ENCODE results near the gene INPP5A.
"Not testable (repeated sequence)": the region's sequence is repeated elsewhere in the genome, so short reads cannot be mapped to it uniquely, and the experiment has no call there.

The INPP5A gene

GRCh38 chr10:132665946-132666704 lies 128.5 kb downstream of the INPP5A start:
- DNase-seq = no peak

DNA sequence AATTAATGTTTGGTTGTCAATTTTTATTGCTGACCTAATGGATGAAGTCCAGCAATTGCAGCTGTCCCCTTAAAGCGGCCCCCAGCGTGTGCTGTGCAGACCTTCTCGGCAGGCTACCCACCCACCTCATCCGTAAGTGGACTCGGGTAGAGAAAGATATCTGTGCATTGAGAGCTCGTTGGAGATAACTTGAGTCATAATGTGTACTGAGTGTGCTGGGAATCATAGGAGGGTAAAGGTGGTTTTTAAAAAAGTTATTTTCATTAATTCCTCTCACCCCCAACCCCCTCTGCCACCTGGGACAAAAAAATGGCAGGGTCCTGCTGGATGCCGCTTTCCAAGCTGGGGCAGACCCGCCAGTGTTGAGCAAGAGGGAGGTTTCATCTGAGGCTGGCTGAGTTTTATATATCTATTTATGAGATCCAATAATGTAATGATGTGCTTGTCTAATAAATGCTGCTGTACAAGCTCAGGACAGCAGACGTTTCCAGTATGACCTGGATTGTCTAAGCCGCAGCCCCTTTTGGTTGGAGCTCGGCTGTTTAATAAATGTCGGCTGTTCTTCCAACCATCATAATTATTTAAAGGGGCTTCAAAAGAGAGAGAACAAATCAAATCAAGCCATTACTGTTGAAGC lies 129.2 kb downstream of the INPP5A start:
- DNase-seq = no peak

GRCh38 chr10:132667342-132668047 lies 129.9 kb downstream of the INPP5A start:
- DNase-seq = no peak

DNA sequence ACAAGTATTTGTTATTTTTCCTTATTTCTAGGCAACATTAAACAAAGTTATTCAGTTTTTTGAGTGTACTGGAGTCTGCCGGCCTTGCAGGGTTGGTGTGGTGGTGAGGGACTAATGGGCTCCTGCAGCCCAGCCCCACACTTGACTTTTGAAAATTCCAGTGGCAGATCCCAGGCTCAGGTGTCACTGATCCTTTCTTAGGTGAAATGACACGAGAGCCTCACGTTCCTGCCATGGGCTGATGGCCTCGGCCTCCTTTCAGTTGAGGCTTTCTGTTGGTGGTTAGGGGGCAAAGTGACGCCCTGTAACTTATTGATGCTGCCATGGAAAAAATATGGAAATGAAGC lies 130.4 kb downstream of the INPP5A start:
- DNase-seq = no peak

- no peak for DNase-seq
These were observed 131.7 kb downstream of the INPP5A start for GRCh38 chr10:132669208-132669861.

DNA sequence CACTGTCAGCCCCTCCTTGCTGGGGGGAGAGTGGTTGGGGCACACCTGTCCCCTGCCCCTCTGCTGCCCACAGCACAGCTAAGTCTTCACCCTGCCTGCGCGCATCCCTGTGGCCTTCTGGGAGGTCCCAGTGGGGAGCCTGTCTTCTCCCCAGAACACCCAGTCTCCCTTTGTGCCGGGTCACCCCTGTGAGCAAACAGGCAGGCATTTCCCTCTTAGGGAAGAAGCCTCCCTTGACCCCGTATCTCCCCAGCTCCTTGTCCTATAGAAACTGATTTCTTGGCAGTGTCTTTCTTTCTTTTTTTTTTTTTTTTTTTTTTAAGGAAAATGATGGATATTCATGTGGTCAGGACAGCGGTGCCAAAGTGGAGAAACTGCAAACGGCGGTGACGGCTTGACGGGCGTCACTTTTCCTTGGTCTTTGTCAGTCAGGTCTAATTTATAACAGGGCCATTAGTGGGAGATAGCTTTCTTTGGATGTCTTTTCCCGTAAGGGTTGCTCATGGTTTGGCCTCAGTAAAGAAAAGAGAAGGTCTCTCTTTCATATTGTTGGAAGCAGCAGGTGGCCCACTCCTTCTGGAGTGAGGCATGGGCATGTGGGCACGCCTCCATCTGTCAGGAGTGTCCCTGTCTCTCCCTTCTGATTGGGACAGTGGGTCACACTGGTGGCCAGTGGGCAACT lies 133.1 kb downstream of the INPP5A start:
- DNase-seq = no peak

DNA sequence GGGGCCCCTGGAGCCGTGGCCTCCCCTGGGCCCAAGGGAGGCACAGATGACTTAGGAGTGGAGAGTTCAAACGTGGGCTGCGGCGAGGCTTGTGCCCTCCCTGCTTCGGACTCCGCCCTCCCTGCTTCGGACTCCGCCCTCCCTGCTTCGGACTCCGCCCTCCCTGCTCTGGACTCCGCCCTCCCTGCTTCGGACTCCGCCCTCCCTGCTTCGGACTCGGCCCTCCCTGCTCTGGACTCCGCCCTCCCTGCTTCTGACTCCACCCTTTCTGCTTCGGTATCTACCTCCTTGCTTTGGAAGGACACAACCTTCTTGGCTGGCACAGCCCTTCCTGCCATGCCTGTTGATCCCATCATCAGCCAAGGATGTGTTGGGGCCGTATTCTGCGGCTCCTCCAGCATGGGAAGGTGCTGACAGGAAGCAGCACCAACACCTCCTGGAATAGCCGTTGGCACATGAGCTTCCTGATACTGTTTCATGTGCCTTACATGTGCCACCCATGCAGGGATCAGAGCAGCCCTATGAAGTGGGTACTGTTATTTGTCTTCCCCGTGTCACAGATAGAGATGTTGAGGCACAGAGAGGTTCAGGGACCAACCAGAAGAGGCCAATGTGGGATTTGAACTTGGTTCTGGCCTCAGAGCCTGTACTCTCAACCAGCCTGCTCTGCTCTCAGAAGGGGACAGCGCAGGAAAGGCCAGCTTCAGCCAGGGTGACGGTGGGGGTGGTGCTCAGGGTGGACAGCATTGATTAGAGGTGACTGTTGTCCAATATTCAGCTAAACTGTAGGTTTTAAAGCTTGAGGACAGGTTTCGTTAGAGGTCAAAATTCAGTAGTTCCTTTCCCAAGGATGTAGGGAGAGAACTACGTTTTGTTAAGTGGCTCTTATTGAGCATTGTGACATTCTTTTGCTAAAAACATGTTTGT lies 133.9 kb downstream of the INPP5A start:
- DNase-seq = no peak

DNA sequence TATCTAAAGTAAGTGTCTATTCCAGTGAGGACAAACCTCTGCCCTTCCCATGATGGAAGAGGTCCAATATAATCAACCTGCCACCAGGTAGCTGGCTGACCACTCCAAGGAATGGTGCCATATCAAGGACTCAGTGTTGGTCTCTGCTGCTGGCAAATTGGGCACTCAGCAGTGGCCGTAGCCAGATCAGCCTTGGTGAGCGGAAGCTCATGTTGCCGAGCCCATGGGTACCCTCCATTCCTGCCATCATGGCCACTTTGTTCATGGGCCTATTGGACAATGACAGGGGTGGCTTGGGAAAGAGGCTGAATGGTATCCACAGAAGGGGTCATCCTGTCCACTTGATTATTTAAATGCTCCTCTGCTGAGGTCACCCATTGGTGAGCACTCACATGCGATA lies 136.2 kb downstream of the INPP5A start:
- DNase-seq = not testable (repeated sequence)

DNA sequence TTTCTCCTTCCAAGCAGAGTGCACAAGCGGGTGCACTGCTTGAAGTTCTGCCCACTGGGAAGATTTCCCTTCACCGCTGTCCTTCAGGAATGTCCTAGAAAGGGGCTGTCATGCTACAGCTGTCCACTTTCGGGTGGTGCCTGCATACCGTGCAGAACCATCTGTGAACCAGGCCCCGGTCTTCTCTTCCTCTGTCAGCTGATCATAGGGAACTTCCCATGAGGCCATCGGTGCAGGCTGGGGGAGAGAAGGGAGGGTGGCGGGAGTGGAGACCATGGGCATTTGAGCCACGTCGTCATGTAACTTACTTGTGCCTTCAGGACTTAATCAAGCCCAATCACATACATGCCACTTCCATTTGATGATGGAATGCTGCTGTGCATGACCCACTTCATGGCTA lies 136.7 kb downstream of the INPP5A start:
- DNase-seq = no peak

- DNase-seq = no peak
These were observed 137.6 kb downstream of the INPP5A start for GRCh38 chr10:132675031-132675740.

DNA sequence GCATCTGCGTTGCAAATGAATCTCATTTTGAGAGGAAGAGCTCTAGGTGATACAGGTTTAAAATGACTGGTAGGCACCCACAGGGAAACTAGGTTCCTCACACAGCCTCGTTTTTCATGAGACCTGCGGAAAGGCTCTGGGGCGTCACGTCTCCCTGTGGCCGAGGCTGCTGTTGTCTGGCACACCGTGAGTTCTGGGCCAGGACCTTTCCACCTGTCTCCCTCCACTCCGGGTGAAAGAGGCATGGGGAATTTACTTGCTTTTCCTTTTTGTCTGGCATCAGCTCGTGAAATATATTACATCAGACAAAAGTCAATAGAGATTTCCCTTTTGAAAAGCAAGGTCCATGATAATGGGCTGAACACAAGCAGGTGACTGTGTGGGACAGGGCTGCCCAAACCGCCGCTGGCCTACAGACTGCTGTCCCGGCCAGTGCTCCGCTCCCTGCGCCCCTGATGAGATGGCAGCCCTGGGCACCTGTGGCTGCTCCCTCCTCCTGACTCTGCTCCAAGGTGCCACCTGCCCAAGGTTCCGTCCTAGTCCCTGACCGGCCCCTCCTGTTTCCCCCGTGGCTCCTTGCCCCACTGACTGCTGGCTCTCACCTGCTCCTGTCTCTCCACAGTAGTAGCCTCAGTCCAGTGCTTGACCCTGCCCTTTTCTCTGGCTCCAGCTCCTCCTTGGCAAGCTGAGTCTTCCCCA lies 138.8 kb downstream of the INPP5A start:
- no peak for DNase-seq

GRCh38 chr10:132677096-132677472 lies 139.5 kb downstream of the INPP5A start:
- no peak for DNase-seq

DNA sequence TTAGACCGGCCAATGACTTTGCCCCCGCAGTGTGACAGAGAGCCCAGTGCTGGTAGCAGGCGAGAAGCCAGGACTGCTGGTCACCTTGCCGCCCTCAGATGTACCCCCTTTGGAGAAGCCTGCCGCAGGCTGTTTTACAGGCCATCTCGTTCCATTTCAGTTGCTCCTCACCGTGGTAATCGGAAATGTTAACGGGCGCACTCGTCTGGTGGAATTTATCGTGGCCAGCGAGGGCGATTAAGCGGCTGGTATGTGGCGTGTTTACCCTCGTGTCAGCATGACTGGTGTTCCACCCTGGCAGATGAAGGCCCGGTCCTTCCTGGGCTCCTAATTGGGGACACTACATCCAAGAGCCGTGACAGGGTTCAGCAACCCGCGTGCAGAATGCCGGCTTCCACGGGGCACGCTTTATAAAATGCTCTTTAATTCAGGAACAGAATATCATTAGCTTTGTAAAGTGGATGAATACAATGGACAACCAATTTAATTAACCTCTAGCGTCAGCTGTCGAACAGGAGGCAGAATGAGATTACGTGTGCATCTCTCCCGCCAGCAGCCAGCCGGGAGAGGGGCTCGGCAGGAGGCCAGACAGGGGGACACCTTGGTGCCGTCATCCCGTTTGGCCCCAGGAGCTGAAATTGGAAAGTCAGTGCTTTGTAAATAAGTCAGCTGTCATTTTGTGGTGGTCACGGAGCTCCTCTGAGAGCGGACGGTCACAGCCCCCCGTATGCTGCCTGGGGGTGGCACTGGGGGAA lies 140.1 kb downstream of the INPP5A start:
- no peak for DNase-seq

DNA sequence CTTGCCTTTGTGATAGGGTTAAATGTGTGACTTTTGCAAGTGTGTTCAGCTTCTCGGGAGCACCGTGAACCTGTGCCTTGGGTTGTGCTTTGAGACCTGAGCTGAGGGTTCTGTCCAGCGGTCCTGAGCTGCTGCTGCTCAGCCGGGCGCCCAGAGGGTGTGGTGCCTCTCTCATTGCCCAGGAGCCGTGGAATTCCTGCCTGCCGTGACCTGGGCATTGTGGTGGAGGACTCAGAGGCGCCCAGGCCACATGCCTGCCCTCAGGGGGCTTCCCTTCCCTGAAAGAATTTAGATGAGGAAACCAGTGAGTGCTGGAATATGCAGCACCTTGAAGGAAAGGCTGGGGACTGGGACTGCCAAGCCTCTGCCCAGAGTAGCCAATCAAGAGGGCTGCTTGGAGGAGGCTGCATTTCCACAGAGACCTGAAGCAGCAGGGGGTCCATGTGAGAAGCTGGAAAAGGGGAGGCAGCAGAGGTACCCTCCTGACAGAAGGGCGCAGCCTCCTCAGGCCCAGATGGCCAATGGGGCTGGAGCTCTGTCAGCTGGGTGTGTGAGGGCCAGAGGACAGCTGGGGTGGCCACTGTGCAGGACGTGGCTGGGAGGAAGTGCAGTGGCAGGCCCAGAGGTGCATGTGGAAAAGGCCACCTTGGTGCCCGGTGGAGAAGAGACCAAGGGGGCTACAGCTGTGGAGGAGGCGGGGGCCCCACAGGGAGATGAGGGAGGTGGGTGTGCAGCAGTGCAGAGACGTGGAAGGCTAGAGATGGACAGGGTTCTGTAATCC lies 141.0 kb downstream of the INPP5A start:
- DNase-seq = no peak

DNA sequence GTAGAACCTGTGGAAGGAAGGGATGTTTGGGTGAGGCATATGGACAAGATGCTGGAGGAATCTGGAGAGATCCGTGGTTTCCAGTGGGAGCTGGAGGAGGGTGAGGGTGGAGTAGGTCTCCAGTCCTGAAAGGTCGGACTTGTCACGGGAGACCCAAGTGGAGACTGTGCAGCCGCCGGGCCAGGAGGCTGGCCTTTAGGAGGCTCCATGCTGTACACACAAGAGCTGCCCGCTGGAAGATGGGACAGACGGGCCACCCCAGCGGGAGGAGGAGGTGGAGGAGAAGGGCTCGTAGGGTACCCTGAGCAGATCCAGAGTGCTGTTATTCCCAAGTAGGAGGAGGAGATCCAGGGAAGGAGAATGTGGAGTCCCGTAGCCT lies 141.6 kb downstream of the INPP5A start:
- no peak for DNase-seq

DNA sequence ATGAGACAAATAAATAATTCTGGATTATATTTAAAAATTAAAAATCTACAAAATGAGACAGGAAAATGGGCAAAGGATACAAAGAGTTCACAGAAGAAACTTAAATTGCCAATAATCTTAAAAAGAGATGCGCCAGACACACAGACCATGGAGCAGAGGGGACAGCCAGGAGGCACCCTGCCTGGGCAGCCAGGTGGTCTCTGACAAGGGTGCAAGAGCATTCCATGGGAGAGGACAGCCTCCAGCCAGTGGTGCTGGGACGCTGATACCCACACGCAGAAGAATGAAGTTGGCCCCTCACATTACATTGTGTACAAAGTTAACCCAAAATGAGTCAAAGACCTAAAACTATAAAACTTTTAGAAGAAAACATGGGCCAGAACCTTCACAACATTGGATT lies 142.1 kb downstream of the INPP5A start:
- DNase-seq = no peak

- DNase-seq = not testable (repeated sequence)
These were observed 143.2 kb downstream of the INPP5A start for GRCh38 chr10:132680741-132681140.

DNA sequence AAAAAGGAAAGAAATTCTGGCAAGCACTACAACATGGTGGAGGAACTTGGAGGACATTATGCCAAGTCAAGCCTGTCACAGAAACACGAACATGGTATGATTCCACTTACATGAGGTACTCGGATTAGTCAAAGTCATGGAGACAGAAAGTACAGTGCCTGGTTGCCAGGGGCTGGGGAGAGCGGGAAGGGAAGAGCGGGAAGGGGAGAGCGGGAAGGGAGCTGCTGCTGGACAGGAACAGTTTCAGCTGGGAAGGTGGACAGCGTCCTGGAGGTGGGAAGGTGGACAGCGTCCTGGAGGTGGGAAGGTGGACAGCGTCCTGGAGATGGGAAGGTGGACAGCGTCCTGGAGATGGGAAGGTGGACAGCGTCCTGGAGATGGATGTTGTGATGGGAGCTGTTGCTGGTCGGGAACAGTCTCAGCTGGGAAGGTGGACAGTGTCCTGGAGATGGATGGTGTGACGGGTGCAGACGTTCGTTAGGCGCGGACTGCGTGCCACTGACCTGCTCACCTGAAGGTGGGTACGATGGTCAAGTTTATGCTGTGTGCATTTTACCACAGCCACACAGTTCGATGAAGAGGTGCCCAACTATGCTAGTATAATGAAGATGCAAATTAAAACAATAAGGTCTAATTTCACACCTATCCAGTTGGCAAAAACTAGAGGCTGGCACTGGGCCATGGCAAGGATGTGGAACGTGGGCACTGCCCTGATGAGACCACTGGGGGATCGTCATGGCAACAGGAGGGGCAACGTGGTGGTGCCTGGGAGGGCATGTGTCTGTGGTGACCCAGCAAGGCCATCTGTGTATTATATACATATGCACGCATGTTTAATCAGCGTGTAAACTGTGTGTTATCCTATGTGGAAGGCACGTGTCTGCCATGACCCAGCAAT lies 144.5 kb downstream of the INPP5A start:
- no peak for DNase-seq

Measured in NCI-H2227 treated with DMSO at 0.1 percent for 48 hours (cell line).